Fibroblast of lung (primary cell): ENCODE data around the gene MDC1. TPM values are rescaled to one million over a fixed set of nuclear protein-coding genes. Genes with fewer than 3 reads are reported as not detected.

ENCODE experiments used
- DNase-seq, 2 donors: peaks; one replicate each; pipeline versions ENCODE4 v3.0.0 to v3.0.0-alpha.2; 2010; ENCODE audit warnings: low read depth in 2 of 2
- H2AFZ ChIP-seq: 2 replicates; pipeline ENCODE4 v1.5.1; 2012; ENCODE audit warnings: low read length, control low read depth, inconsistent platforms
- H3K27ac ChIP-seq: 2 replicates; pipeline ENCODE4 v1.5.1; 2011; ENCODE audit warnings: low read length, control low read depth; ENCODE audit not compliant: insufficient read depth
- H3K27me3 ChIP-seq: 2 replicates; pipeline ENCODE4 v1.5.1; 2011; ENCODE audit warnings: mild to moderate bottlenecking, low read length; ENCODE audit not compliant: control insufficient read depth, insufficient read depth
- H3K36me3 ChIP-seq: 2 replicates; pipeline ENCODE4 v1.5.1; 2011; ENCODE audit warnings: low read length; ENCODE audit not compliant: control insufficient read depth, insufficient read depth
- H3K4me1 ChIP-seq: 2 replicates; pipeline ENCODE4 v1.5.1; 2011; ENCODE audit warnings: low read length; ENCODE audit not compliant: control insufficient read depth, insufficient read depth; ENCODE audit errors: extremely low read depth
- H3K4me2 ChIP-seq: 2 replicates; pipeline ENCODE4 v1.5.1; 2011; ENCODE audit warnings: low read length, control low read depth; ENCODE audit not compliant: insufficient read depth; ENCODE audit errors: extremely low read depth
- H3K4me3 ChIP-seq, 4 experiments: fragments of 200-600 bp in 1 of 4; sonication (generic) in 1 of 4; replicated peaks in 1 of 4; 2 replicates each; pipeline ENCODE4 v1.5.1; 2011 to 2016; ENCODE audit warnings: low read length in 4 of 4, low read depth in 3 of 4, mild to moderate bottlenecking in 3 of 4, control low read depth in 2 of 4, inconsistent platforms in 1 of 4, mixed read lengths in 1 of 4; ENCODE audit not compliant: insufficient read depth in 1 of 4; ENCODE audit errors: control extremely low read depth in 1 of 4
- H3K79me2 ChIP-seq: 2 replicates; pipeline ENCODE4 v1.5.1; 2012; ENCODE audit warnings: mild to moderate bottlenecking, low read length, inconsistent platforms; ENCODE audit not compliant: control insufficient read depth, insufficient read depth
- H3K9ac ChIP-seq: 2 replicates; pipeline ENCODE4 v1.5.1; 2011; ENCODE audit warnings: mild to moderate bottlenecking, low read length, control low read depth; ENCODE audit not compliant: insufficient read depth
- H3K9me3 ChIP-seq: 2 replicates; pipeline ENCODE4 v1.5.1; 2012; ENCODE audit warnings: low read depth, low read length; ENCODE audit not compliant: control insufficient read depth, insufficient read depth
- H4K20me1 ChIP-seq: 2 replicates; pipeline ENCODE4 v1.5.1; 2011; ENCODE audit warnings: low read length; ENCODE audit not compliant: control insufficient read depth, insufficient read depth; ENCODE audit errors: extremely low read depth
- EZH2 ChIP-seq: IDR thresholded peaks from 2 replicates; pipeline ENCODE4 v1.5.1; 2012; ENCODE audit warnings: low read length, control low read depth, mild to moderate bottlenecking; ENCODE audit errors: missing control alignments
- polyA plus RNA-seq, 2 donors: library from polyadenylated mRNA; depleted of rRNA in 1 of 2; stranded (reverse) in 1 of 2; unstranded in 1 of 2; fragments of >200 nt; gene quantifications; 2 replicates each; pipeline ENCODE4 v1.2.1, GENCODE V29; 2011 to 2012; ENCODE audit warnings: missing spikeins in 1 of 2
- total RNA-seq: library from RNA; depleted of rRNA; stranded (reverse); fragments of >200 nt; gene quantifications from 2 replicates; pipeline ENCODE4 v1.2.1, GENCODE V29; 2014
- TF ChIP-seq, protein P1 (sequence below), 2 donors: IDR thresholded peaks in 1 of 2; conservative IDR thresholded peaks in 1 of 2; 1 replicate in 1 of 2; 2 replicates in 1 of 2; pipeline ENCODE4 v1.5.1; 2011 to 2012; ENCODE audit warnings: low read length in 2 of 2, control low read depth in 1 of 2, inconsistent platforms in 1 of 2, low read depth in 1 of 2, mild to moderate bottlenecking in 1 of 2

MDC1 gene
- total and polyA plus RNA-seq, 2 donors (not counting 1 experiment from before 2014, with no cell fraction given), result 3.3 to 5.0 TPM

DNA sequence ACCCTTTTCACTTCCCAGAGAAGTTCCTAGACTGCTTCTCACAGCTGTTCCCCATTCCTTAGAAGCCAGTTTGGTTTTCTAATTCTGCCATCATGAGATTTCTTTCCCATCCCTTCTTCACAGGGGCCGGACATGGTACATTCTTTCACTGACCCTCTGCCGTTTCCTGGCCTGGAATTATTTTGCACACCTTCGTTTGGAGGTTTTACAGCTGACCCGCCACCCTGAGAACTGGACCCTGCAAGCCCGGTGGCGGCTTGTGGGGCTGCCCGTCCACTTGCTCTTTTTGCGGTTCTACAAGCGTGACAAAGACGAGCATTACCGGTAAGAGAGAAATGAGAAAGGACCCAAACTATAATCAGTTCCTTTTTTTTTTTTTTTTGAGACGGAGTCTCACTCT, 65.9 kb downstream of the MDC1 start:
- Histone ChIP-seq H3K27me3 (no peaks in the 10 kb centered on the region), H3K9ac (no peak overlapping the region), H3K27ac (no peak overlapping the region), H4K20me1 (no peaks in the 10 kb centered on the region), H3K9me3 (no peaks in the 10 kb centered on the region), H3K79me2 (peaks cover 11% of the 10 kb centered on the region), H2AFZ (no peak overlapping the region), H3K36me3 (peaks cover 3% of the 10 kb centered on the region), H3K4me3 (no peak overlapping the region), H3K4me2 (no peak overlapping the region), H3K4me1 (peaks cover 4% of the 10 kb centered on the region)
- TF ChIP-seq, protein P1, sequence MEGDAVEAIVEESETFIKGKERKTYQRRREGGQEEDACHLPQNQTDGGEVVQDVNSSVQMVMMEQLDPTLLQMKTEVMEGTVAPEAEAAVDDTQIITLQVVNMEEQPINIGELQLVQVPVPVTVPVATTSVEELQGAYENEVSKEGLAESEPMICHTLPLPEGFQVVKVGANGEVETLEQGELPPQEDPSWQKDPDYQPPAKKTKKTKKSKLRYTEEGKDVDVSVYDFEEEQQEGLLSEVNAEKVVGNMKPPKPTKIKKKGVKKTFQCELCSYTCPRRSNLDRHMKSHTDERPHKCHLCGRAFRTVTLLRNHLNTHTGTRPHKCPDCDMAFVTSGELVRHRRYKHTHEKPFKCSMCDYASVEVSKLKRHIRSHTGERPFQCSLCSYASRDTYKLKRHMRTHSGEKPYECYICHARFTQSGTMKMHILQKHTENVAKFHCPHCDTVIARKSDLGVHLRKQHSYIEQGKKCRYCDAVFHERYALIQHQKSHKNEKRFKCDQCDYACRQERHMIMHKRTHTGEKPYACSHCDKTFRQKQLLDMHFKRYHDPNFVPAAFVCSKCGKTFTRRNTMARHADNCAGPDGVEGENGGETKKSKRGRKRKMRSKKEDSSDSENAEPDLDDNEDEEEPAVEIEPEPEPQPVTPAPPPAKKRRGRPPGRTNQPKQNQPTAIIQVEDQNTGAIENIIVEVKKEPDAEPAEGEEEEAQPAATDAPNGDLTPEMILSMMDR (conservative IDR thresholded peaks at IDR 0.05 in 1 of 2, IDR thresholded peaks at IDR 0.05 in 1 of 2; ENCODE audit: low read depth in 1 of 2, low read length in 2 of 2), result no peak
- TF ChIP-seq EZH2, result no peak
- DNase-seq, result no peak

Other genes starting within 250 kb of the MDC1 start
- gene HLA-E, start 227.8 kb downstream of the MDC1 start, total RNA-seq, result 213 and 254 TPM in 2 replicates
- gene HLA-E, start 227.8 kb downstream of the MDC1 start, polyA plus RNA-seq, result 115 and 183 TPM in 2 replicates
- 50.1 and 67.0 TPM in 2 replicates for gene GNL1, start 160.8 kb downstream of the MDC1 start, total RNA-seq
- 33.4 and 35.2 TPM in 2 replicates for gene GNL1, start 160.8 kb downstream of the MDC1 start, polyA plus RNA-seq
- gene PRR3, start 160.0 kb downstream of the MDC1 start, total RNA-seq, result 5.1 and 6.6 TPM in 2 replicates
- gene PRR3, start 160.0 kb downstream of the MDC1 start, polyA plus RNA-seq, result 19.0 and 23.2 TPM in 2 replicates
- 35.5 and 37.2 TPM in 2 replicates for gene ABCF1, start 145.8 kb downstream of the MDC1 start, total RNA-seq
- 49.2 and 62.6 TPM in 2 replicates for gene ABCF1, start 145.8 kb downstream of the MDC1 start, polyA plus RNA-seq
- gene PPP1R10, start 100.0 kb downstream of the MDC1 start, total RNA-seq, result 18.2 and 28.2 TPM in 2 replicates
- gene PPP1R10, start 100.0 kb downstream of the MDC1 start, polyA plus RNA-seq, result 25.2 and 35.5 TPM in 2 replicates
- gene MRPS18B, start 99.4 kb downstream of the MDC1 start, total RNA-seq, result 76.8 and 85.5 TPM in 2 replicates
- 53.1 and 79.5 TPM in 2 replicates for gene MRPS18B, start 99.4 kb downstream of the MDC1 start, polyA plus RNA-seq
- 3.9 and 5.1 TPM in 2 replicates for gene ATAT1, start 90.4 kb downstream of the MDC1 start, total RNA-seq
- gene ATAT1, start 90.4 kb downstream of the MDC1 start, polyA plus RNA-seq, result 6.8 and 8.8 TPM in 2 replicates
- 2.5 and 4.4 TPM in 2 replicates for gene C6orf136, start 70.1 kb downstream of the MDC1 start, total RNA-seq
- gene C6orf136, start 70.1 kb downstream of the MDC1 start, polyA plus RNA-seq, result 3.6 and 6.3 TPM in 2 replicates
- gene DHX16, start 44.3 kb downstream of the MDC1 start, total RNA-seq, result 33.1 and 34.8 TPM in 2 replicates
- 22.5 and 33.2 TPM in 2 replicates for gene DHX16, start 44.3 kb downstream of the MDC1 start, polyA plus RNA-seq
- gene PPP1R18, start 30.6 kb downstream of the MDC1 start, total RNA-seq, result 44.4 and 63.4 TPM in 2 replicates
- gene PPP1R18, start 30.6 kb downstream of the MDC1 start, polyA plus RNA-seq, result 92.6 and 122 TPM in 2 replicates
- gene NRM, start 26.3 kb downstream of the MDC1 start, total RNA-seq, result 1.5 and 2.5 TPM in 2 replicates
- 18.3 and 39.6 TPM in 2 replicates for gene NRM, start 26.3 kb downstream of the MDC1 start, polyA plus RNA-seq
- gene TUBB, start 3.1 kb upstream of the MDC1 start, total RNA-seq, result 432 and 551 TPM in 2 replicates
- gene TUBB, start 3.1 kb upstream of the MDC1 start, polyA plus RNA-seq, result 1,493 and 2,513 TPM in 2 replicates
- gene FLOT1, start 25.4 kb upstream of the MDC1 start, total RNA-seq, result 136 and 180 TPM in 2 replicates
- gene FLOT1, start 25.4 kb upstream of the MDC1 start, polyA plus RNA-seq, result 301 TPM in 2 replicates
- gene IER3, start 27.3 kb upstream of the MDC1 start, total RNA-seq, result 42.9 and 43.3 TPM in 2 replicates
- gene IER3, start 27.3 kb upstream of the MDC1 start, polyA plus RNA-seq, result 34.2 and 102 TPM in 2 replicates
- gene DDR1, start 167.2 kb upstream of the MDC1 start, total RNA-seq, result 16.7 and 17.5 TPM in 2 replicates
- gene DDR1, start 167.2 kb upstream of the MDC1 start, polyA plus RNA-seq, result 6.2 and 10.9 TPM in 2 replicates
- 8.7 and 12.2 TPM in 2 replicates for gene GTF2H4, start 190.9 kb upstream of the MDC1 start, total RNA-seq
- 15.3 and 25.3 TPM in 2 replicates for gene GTF2H4, start 190.9 kb upstream of the MDC1 start, polyA plus RNA-seq
- 13.1 and 20.5 TPM in 2 replicates for gene VARS2, start 197.0 kb upstream of the MDC1 start, total RNA-seq
- 6.8 and 11.4 TPM in 2 replicates for gene VARS2, start 197.0 kb upstream of the MDC1 start, polyA plus RNA-seq
- gene SFTA2, start 214.9 kb upstream of the MDC1 start, total RNA-seq, result not detected in 2 replicates
- gene SFTA2, start 214.9 kb upstream of the MDC1 start, polyA plus RNA-seq, result not detected in 2 replicates
- not detected in 2 replicates for gene MUCL3, start 223.7 kb upstream of the MDC1 start, total RNA-seq
- gene MUCL3, start 223.7 kb upstream of the MDC1 start, polyA plus RNA-seq, result 0.01 TPM in 1 of 2 replicates, not detected in the other